ENCODE results near the gene INPP5A. TPM values are rescaled to one million over a fixed set of nuclear protein-coding genes. Genes with fewer than 3 reads are reported as not detected.

Gene INPP5A
- total RNA-seq, 1 experiment from 2014 or later, result 44.5 TPM

- Mint-ChIP-seq H3K36me3 (ENCODE audit: insufficient read depth, unreplicated experiment) (no peaks in the 10 kb centered on the region), H3K27ac (ENCODE audit: unreplicated experiment) (no peak overlapping the region), H3K27me3 (ENCODE audit: insufficient read depth, unreplicated experiment) (peaks cover 3% of the 10 kb centered on the region), H3K9me3 (ENCODE audit: unreplicated experiment) (no peaks in the 10 kb centered on the region), H3K4me1 (ENCODE audit: low read depth, unreplicated experiment) (no peaks in the 10 kb centered on the region), H3K4me3 (ENCODE audit: unreplicated experiment) (no peak overlapping the region)
- peak in 1 of 2 experiments; percentile 29 for DNase-seq
- no peak for TF ChIP-seq CTCF (IDR thresholded peaks at IDR 0.05; ENCODE audit: insufficient read depth in 1 of 2, low read depth in 1 of 2, low read length in 1 of 2, severe bottlenecking in 1 of 2, unreplicated experiment in 1 of 2)
- H3K27me3 ChIP-seq (replicated peaks; ENCODE audit: control insufficient read depth, insufficient read depth, low read length), result no peaks in the 10 kb centered on the region
- ChIA-PET POLR2A (no interaction called here), CTCF (no interaction called here)
- H3K9me3 ChIP-seq, result no peaks in the 10 kb centered on the region
- BruUV-seq (replicated peaks), result no TSS peak
- intact Hi-C loops (cut with micrococcal nuclease; ENCODE audit: unreplicated experiment), result no loop called here
- H3K4me3 ChIP-seq (ENCODE audit: low read depth, low read length), result no peak overlapping the region
- H3K4me1 ChIP-seq, result peaks cover 35% of the 10 kb centered on the region
- H3K36me3 ChIP-seq (ENCODE audit: control insufficient read depth, insufficient read depth, low read length), result no peaks in the 10 kb centered on the region
Measured at GRCh38 chr10:132521466-132522102, 16.0 kb upstream of the INPP5A start.

- Mint-ChIP-seq H3K4me3 (ENCODE audit: unreplicated experiment) (no peak overlapping the region), H3K9me3 (ENCODE audit: unreplicated experiment) (no peaks in the 10 kb centered on the region), H3K27ac (ENCODE audit: unreplicated experiment) (no peak overlapping the region), H3K4me1 (ENCODE audit: low read depth, unreplicated experiment) (no peaks in the 10 kb centered on the region), H3K36me3 (ENCODE audit: insufficient read depth, unreplicated experiment) (no peaks in the 10 kb centered on the region), H3K27me3 (ENCODE audit: insufficient read depth, unreplicated experiment) (peaks cover 3% of the 10 kb centered on the region)
- TF ChIP-seq CTCF (IDR thresholded peaks at IDR 0.05; ENCODE audit: insufficient read depth in 1 of 2, low read depth in 1 of 2, low read length in 1 of 2, severe bottlenecking in 1 of 2, unreplicated experiment in 1 of 2), result no peak
- peak in 1 of 2 experiments; percentile 23 for DNase-seq
- POLR2A ChIA-PET, result no interaction called here
- no peaks in the 10 kb centered on the region for H3K9me3 ChIP-seq
- BruUV-seq (replicated peaks), result no TSS peak
- CTCF ChIA-PET, result no interaction called here
- H3K4me1 ChIP-seq, result peaks cover 23% of the 10 kb centered on the region
- H3K27me3 ChIP-seq (replicated peaks; ENCODE audit: control insufficient read depth, insufficient read depth, low read length), result no peaks in the 10 kb centered on the region
- intact Hi-C loops (cut with micrococcal nuclease; ENCODE audit: unreplicated experiment), result no loop called here
- H3K4me3 ChIP-seq (ENCODE audit: low read depth, low read length), result no peak overlapping the region
- no peaks in the 10 kb centered on the region for H3K36me3 ChIP-seq (ENCODE audit: control insufficient read depth, insufficient read depth, low read length)
Measured at GRCh38 chr10:132522521-132523411, 14.8 kb upstream of the INPP5A start.

GRCh38 chr10:132523561-132524442 is 13.8 kb upstream of the INPP5A start:
- H3K4me1 Mint-ChIP-seq (ENCODE audit: low read depth, unreplicated experiment), result no peaks in the 10 kb centered on the region
- peak in 1 of 2 experiments; percentile 25 for DNase-seq
- TF ChIP-seq CTCF (IDR thresholded peaks at IDR 0.05; ENCODE audit: insufficient read depth in 1 of 2, low read depth in 1 of 2, low read length in 1 of 2, severe bottlenecking in 1 of 2, unreplicated experiment in 1 of 2), result no peak
- H3K36me3 Mint-ChIP-seq (ENCODE audit: insufficient read depth, unreplicated experiment), result no peaks in the 10 kb centered on the region
- ChIA-PET CTCF (no interaction called here), POLR2A (no interaction called here)
- H3K4me3 Mint-ChIP-seq (ENCODE audit: unreplicated experiment), result no peak overlapping the region
- H3K27me3 Mint-ChIP-seq (ENCODE audit: insufficient read depth, unreplicated experiment), result peaks cover 5% of the 10 kb centered on the region
- Histone ChIP-seq H3K9me3 (no peaks in the 10 kb centered on the region), H3K4me1 (peaks cover 12% of the 10 kb centered on the region), H3K36me3 (ENCODE audit: control insufficient read depth, insufficient read depth, low read length) (no peaks in the 10 kb centered on the region), H3K27me3 (replicated peaks; ENCODE audit: control insufficient read depth, insufficient read depth, low read length) (no peaks in the 10 kb centered on the region), H3K4me3 (ENCODE audit: low read depth, low read length) (no peak overlapping the region)
- BruUV-seq (replicated peaks), result no TSS peak
- no peaks in the 10 kb centered on the region for H3K9me3 Mint-ChIP-seq (ENCODE audit: unreplicated experiment)
- H3K27ac Mint-ChIP-seq (ENCODE audit: unreplicated experiment), result no peak overlapping the region
- intact Hi-C loops (cut with micrococcal nuclease; ENCODE audit: unreplicated experiment), result no loop called here
